ENCODE results near the gene CD59. TPM values are rescaled to one million over a fixed set of nuclear protein-coding genes. Genes with fewer than 3 reads are reported as not detected.

CD59 gene
- total RNA-seq, 1 experiment from 2014 or later, result 736 TPM

DNA sequence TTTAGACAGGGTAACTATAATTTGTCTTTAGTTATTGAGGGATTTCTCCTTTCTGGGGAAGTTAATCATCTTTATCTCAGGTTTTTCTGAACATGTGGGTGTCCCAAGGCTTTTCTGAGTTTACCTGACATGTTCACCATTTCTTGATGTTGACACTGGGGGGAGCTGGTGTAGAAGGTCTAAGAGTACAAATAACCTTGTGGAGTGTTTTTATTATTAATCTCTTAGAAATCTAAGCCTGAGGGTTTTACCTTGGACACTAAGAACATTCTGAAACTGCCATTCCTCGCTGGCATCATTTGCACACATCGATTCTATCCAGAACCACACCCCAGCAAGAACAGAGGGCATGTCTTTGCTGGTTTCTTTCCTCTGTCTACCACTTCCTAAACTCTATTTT is 20.0 kb downstream of the CD59 start:
- Histone ChIP-seq H3K27ac (ENCODE audit: low read length) (peak overlapping the region; percentile 60; the same call in 1 of the 2 replicates), H3K4me3 (ENCODE audit: low read depth in 2 of 2, low read length in 2 of 2) (no peak overlapping the region), H3K9me3 (ENCODE audit: control insufficient read depth, insufficient read depth, low read depth, low read length) (no peaks in the 10 kb centered on the region), H3K36me3 (ENCODE audit: control insufficient read depth, insufficient read depth, low read length) (peaks cover 40% of the 10 kb centered on the region), H3K27me3 (ENCODE audit: control insufficient read depth, insufficient read depth, low read length) (no peaks in the 10 kb centered on the region), H3K4me1 (ENCODE audit: control insufficient read depth, insufficient read depth, low read length) (peaks cover 28% of the 10 kb centered on the region)
- TF ChIP-seq, protein P1, sequence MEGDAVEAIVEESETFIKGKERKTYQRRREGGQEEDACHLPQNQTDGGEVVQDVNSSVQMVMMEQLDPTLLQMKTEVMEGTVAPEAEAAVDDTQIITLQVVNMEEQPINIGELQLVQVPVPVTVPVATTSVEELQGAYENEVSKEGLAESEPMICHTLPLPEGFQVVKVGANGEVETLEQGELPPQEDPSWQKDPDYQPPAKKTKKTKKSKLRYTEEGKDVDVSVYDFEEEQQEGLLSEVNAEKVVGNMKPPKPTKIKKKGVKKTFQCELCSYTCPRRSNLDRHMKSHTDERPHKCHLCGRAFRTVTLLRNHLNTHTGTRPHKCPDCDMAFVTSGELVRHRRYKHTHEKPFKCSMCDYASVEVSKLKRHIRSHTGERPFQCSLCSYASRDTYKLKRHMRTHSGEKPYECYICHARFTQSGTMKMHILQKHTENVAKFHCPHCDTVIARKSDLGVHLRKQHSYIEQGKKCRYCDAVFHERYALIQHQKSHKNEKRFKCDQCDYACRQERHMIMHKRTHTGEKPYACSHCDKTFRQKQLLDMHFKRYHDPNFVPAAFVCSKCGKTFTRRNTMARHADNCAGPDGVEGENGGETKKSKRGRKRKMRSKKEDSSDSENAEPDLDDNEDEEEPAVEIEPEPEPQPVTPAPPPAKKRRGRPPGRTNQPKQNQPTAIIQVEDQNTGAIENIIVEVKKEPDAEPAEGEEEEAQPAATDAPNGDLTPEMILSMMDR (IDR thresholded peaks at IDR 0.05), result peak; percentile 59; the same call in 1 of the 2 replicates
- TF ChIP-seq POLR2AphosphoS5 (IDR thresholded peaks at IDR 0.05; ENCODE audit: low read depth, low read length), result no peak
- in situ Hi-C loops (cut with HindIII; ENCODE audit: low pct_unique_long_range_greater_than_20kb, low sequenced_read_pairs) (no loop called here), intact Hi-C loops (cut with micrococcal nuclease; ENCODE audit: unreplicated experiment) (no loop called here)
- POLR2A ChIA-PET, result interaction anchor here (0.5 to 1.2 kb wide), 5 partner anchors 16 to 619 kb away, joined by 4 to 9 read pairs (median 5); no protein-coding TSS in a partner anchor
- no TSS peak for BruUV-seq (replicated peaks)
- CTCF ChIA-PET, result interaction anchor here (0.5 to 2.3 kb wide), 3 partner anchors 17 to 356 kb away, joined by 5 to 18 read pairs (median 5); no protein-coding TSS in a partner anchor
- DNase-seq (ENCODE audit: low read depth, low spot score) (no peak), ATAC-seq (peak; percentile 69)

DNA sequence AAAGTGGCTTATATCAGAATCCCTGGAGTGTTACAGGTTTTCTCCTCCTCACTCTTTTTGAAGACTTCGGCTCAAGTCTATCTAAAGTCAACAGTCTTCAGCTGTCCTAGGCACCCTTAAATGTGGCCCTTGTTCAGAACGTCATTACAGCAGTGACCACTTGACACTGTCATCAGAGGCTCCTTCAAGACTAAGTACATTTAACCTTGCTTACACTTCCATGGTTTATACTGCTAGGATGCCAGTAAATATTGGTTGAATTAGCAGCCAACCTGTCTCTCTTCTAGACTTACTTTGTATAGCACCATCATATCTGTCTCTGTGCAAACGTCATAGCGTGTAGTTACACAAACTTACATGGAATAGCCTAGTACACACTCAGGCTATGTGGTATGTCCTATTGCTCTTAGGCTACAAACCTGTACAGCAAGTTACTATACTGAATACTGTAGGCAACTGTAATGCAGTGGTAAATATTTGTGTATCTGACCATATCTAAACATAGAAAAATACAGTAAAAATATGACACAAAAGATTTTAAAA is 22.3 kb downstream of the CD59 start:
- TF ChIP-seq POLR2AphosphoS5 (IDR thresholded peaks at IDR 0.05; ENCODE audit: low read depth, low read length) (no peak), TCF7L2 (IDR thresholded peaks at IDR 0.05; ENCODE audit: low read depth, low read length) (no peak), SIN3A (IDR thresholded peaks at IDR 0.05; ENCODE audit: borderline replicate concordance, insufficient read depth, low read depth, low read length) (no peak)
- TF ChIP-seq, protein P1 (IDR thresholded peaks at IDR 0.05), result no peak
- TF ChIP-seq, protein P2, sequence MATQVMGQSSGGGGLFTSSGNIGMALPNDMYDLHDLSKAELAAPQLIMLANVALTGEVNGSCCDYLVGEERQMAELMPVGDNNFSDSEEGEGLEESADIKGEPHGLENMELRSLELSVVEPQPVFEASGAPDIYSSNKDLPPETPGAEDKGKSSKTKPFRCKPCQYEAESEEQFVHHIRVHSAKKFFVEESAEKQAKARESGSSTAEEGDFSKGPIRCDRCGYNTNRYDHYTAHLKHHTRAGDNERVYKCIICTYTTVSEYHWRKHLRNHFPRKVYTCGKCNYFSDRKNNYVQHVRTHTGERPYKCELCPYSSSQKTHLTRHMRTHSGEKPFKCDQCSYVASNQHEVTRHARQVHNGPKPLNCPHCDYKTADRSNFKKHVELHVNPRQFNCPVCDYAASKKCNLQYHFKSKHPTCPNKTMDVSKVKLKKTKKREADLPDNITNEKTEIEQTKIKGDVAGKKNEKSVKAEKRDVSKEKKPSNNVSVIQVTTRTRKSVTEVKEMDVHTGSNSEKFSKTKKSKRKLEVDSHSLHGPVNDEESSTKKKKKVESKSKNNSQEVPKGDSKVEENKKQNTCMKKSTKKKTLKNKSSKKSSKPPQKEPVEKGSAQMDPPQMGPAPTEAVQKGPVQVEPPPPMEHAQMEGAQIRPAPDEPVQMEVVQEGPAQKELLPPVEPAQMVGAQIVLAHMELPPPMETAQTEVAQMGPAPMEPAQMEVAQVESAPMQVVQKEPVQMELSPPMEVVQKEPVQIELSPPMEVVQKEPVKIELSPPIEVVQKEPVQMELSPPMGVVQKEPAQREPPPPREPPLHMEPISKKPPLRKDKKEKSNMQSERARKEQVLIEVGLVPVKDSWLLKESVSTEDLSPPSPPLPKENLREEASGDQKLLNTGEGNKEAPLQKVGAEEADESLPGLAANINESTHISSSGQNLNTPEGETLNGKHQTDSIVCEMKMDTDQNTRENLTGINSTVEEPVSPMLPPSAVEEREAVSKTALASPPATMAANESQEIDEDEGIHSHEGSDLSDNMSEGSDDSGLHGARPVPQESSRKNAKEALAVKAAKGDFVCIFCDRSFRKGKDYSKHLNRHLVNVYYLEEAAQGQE (IDR thresholded peaks at IDR 0.05; ENCODE audit: insufficient read depth in 1 of 2, low read depth in 2 of 2, low read length in 1 of 2), result no peak
- no peak overlapping the region for H3K4me3 ChIP-seq (ENCODE audit: low read depth in 2 of 2, low read length in 2 of 2)
- DNase-seq (ENCODE audit: low read depth, low spot score) (no peak), ATAC-seq (no peak)
- H3K36me3 ChIP-seq (ENCODE audit: control insufficient read depth, insufficient read depth, low read length), result peaks cover 53% of the 10 kb centered on the region
- H3K9me3 ChIP-seq (ENCODE audit: control insufficient read depth, insufficient read depth, low read depth, low read length), result no peaks in the 10 kb centered on the region
- peaks cover 36% of the 10 kb centered on the region for H3K4me1 ChIP-seq (ENCODE audit: control insufficient read depth, insufficient read depth, low read length)
- intact Hi-C loops (cut with micrococcal nuclease; ENCODE audit: unreplicated experiment) (no loop called here), in situ Hi-C loops (cut with HindIII; ENCODE audit: low pct_unique_long_range_greater_than_20kb, low sequenced_read_pairs) (no loop called here)
- ChIA-PET POLR2A (interaction anchor here (0.5 kb wide), 1 partner anchor 23 kb away, joined by 14 read pairs; no protein-coding TSS in a partner anchor), CTCF (interaction anchor here (0.6 to 0.8 kb wide), 3 partner anchors 10 to 28 kb away, joined by 3 to 4 read pairs (median 3); no protein-coding TSS in a partner anchor)
- BruUV-seq (replicated peaks), result no TSS peak
- no peaks in the 10 kb centered on the region for H3K27me3 ChIP-seq (ENCODE audit: control insufficient read depth, insufficient read depth, low read length)
- H3K27ac ChIP-seq (ENCODE audit: low read length), result peak overlapping the region; percentile 49; the same call in 1 of the 2 replicates
